GM11168 (cell line): ENCODE measurements around the gene GOLGA6L7.
"Not testable (repeated sequence)": the region's sequence is repeated elsewhere in the genome, so short reads cannot be mapped to it uniquely, and the experiment has no call there.

ENCODE experiments used
- in situ Hi-C: fragments of 300-500 bp; cut with MboI; formaldehyde crosslinking; loops from one replicate; pipeline ENCODE4 v1.12.0; 2022; ENCODE audit warnings: low sequenced_read_pairs; ENCODE audit not compliant: unreplicated experiment

GOLGA6L7 gene

GRCh38 chr15:28847959-28848358, 485 bp downstream of the GOLGA6L7 start:
- in situ Hi-C loops, result not testable (repeated sequence)

- in situ Hi-C loops, result not testable (repeated sequence)
These were observed 1.2 kb downstream of the GOLGA6L7 start for GRCh38 chr15:28847247-28847646.

GRCh38 chr15:28844147-28844546, 4.3 kb downstream of the GOLGA6L7 start:
- in situ Hi-C loops, result not testable (repeated sequence)

- in situ Hi-C loops, result not testable (repeated sequence)
These were observed 4.9 kb downstream of the GOLGA6L7 start for GRCh38 chr15:28843520-28843919.

- in situ Hi-C loops, result not testable (repeated sequence)
These were observed 6.2 kb downstream of the GOLGA6L7 start for GRCh38 chr15:28842210-28842609.

GRCh38 chr15:28840285-28840684, 8.2 kb downstream of the GOLGA6L7 start:
- in situ Hi-C loops, result not testable (repeated sequence)

GRCh38 chr15:28834957-28835585, 13.4 kb downstream of the GOLGA6L7 start:
- in situ Hi-C loops, result not testable (repeated sequence)

GRCh38 chr15:28831897-28832587, 16.4 kb downstream of the GOLGA6L7 start:
- in situ Hi-C loops, result not testable (repeated sequence)

- in situ Hi-C loops, result not testable (repeated sequence)
These were observed 27.0 kb downstream of the GOLGA6L7 start for GRCh38 chr15:28821420-28821819.

GRCh38 chr15:28819930-28820295, 28.5 kb downstream of the GOLGA6L7 start:
- in situ Hi-C loops, result not testable (repeated sequence)

- in situ Hi-C loops, result not testable (repeated sequence)
These were observed 29.2 kb downstream of the GOLGA6L7 start for GRCh38 chr15:28819019-28819929.

- in situ Hi-C loops, result not testable (repeated sequence)
These were observed 30.3 kb downstream of the GOLGA6L7 start for GRCh38 chr15:28818168-28818567.

GRCh38 chr15:28814059-28814458, 34.4 kb downstream of the GOLGA6L7 start:
- in situ Hi-C loops, result not testable (repeated sequence)

- in situ Hi-C loops, result not testable (repeated sequence)
These were observed 35.1 kb downstream of the GOLGA6L7 start for GRCh38 chr15:28813392-28813791.

- in situ Hi-C loops, result not testable (repeated sequence)
These were observed 36.4 kb downstream of the GOLGA6L7 start for GRCh38 chr15:28811852-28812550.

GRCh38 chr15:28810444-28810843, 38.0 kb downstream of the GOLGA6L7 start:
- in situ Hi-C loops, result not testable (repeated sequence)

- in situ Hi-C loops, result not testable (repeated sequence)
These were observed 40.3 kb downstream of the GOLGA6L7 start for GRCh38 chr15:28808136-28808535.

GRCh38 chr15:28800366-28800765, 48.1 kb downstream of the GOLGA6L7 start:
- in situ Hi-C loops, result not testable (repeated sequence)

- in situ Hi-C loops, result not testable (repeated sequence)
These were observed 50.2 kb downstream of the GOLGA6L7 start for GRCh38 chr15:28798234-28798633.

- in situ Hi-C loops, result not testable (repeated sequence)
These were observed 54.2 kb downstream of the GOLGA6L7 start for GRCh38 chr15:28794231-28794630.
